H4 (cell line): ENCODE data around the gene NEK6. TPM values are rescaled to one million over a fixed set of nuclear protein-coding genes. Genes with fewer than 3 reads are reported as not detected.
"Not testable (repeated sequence)": the region's sequence is repeated elsewhere in the genome, so short reads cannot be mapped to it uniquely, and the experiment has no call there.

ENCODE experiments used
- DNase-seq: peaks from one replicate; pipeline ENCODE4 v3.0.0-alpha.2; 2015; ENCODE audit warnings: low spot score
- total RNA-seq: library from RNA; depleted of rRNA; stranded (reverse); fragments of >200 nt; shearing (Covaris generic); gene quantifications from 2 replicates; pipeline ENCODE4 v1.2.3, GENCODE V29; 2014

The NEK6 gene
- total RNA-seq, 1 experiment from 2014 or later: 43.7 TPM

GRCh38 chr9:124228516-124228915 is 29.2 kb upstream of the NEK6 start:
- DNase-seq: no peak

DNA sequence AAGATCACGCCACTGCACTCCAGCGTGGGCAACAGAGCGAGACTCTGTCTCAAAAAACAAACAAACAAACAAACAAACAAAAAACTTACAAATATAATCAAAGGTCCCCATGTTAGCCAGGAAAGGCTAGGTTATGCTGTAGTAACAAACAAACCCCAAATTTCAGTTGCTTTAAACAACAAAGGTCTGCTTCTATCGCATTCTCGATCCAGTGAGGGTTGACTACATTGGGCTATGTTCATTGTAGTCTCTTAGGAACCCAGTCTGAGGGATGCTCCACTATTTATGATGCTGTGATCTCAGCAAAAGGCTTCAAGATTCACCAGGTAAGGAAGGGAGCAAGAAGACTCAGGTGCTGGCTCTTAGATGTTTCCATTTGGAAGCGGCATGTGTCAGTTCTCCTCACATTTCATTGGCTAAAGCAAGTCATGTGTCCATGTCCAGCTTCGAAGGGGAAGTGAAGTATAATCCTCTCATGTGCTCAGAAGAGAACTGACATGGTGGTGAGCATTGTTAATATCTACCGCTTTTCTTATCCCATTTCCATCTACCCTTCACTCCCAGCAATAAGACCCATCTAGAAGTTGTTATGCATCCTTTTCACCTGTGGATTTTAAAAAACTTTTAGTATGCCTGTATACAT is 26.5 kb upstream of the NEK6 start:
- no peak for DNase-seq

DNA sequence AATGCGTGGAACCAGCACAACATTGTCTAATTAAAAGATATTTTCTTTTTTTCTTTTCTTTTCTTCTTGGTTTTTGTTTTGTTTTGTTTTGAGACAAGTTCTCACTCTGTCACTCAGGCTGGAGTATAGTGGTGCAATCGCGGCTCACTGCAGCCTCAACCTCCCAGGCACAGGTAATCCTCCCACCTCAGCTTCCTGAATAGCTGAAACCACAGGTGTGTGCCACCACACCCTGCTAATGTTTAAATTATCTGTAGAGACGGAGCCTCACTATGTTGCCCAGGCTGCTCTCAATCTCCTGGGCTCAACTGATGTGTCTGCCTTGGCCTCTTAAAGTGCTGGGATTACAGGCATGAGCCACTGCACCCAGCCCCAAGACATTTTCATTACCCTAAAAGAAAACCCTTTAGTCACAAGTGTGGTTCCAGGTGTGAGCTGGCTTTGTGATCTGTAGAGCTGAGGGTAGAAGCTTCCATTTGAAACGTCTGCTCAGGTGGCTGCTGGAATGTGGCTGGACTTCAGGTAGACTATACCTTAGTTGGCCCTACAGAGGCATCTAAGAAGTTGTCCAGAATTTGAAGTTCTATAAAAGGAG is 19.1 kb upstream of the NEK6 start:
- no peak for DNase-seq

- no peak for DNase-seq
These were observed 18.3 kb upstream of the NEK6 start for GRCh38 chr9:124239249-124240073.

DNA sequence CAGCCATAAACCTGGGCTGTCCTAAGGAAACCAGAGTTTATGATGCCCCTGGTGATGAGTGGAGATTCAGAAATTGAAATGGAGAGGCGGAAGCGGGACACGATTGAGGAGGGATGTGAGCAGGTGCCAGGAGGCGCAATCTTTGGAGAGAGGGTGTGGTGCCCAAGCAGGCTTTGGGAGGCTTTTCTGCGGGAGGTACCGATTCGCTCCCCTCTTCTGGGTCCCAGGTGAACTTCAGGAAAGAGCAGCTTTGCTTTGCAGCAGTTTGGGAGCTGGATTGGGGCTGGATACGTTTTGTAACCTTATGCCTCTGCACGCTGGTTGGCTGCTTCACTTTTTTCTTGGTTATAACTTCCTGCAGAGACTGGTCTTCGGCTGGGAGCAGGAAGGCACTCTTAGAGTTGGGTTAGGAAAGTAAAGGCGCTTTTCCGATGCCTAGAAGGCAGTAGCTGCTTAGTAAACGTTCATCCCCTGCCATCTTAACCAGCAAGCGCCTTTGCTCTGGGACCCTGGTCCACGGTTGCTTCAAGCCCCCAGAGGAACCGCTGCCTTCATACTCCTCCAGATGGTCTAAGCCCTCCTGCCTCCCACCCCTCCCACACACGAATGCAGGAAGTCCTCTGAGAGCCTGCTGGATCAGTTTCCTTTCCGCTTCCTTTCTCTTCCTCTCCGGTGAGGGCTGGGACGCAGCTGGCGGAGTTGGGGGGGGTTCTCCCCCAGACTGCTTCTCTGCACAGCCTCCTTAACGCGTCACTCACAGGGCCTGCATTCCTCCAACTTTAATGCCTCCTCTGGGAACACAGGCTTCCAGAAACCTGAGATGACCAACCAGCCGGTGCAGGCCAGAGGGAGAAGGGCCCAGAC is 15.2 kb upstream of the NEK6 start:
- DNase-seq: no peak

- DNase-seq: not testable (repeated sequence)
These were observed 10.4 kb upstream of the NEK6 start for GRCh38 chr9:124247393-124247792.

- no peak for DNase-seq
These were observed 9.7 kb upstream of the NEK6 start for GRCh38 chr9:124248066-124248465.

DNA sequence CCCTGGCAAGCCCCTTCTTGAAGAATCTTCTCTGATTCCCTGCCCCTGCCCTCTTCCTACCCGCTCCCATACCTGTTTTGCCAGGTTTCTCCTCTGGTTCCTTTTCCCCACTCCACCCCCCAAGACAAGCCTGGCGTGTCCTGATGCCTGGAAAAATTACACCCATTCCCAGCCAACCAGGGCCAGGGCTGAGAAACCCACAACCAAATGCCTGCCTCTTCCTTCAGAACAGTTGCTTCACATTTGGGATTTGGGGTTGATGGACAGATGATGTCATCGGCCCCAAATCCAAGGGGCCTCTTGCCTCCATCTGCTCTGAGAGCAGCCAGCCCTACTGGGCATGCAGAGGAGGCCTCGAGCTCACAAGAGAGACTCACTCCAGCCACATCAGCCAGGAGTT is 8.8 kb upstream of the NEK6 start:
- no peak for DNase-seq

GRCh38 chr9:124251204-124251603 is 6.5 kb upstream of the NEK6 start:
- DNase-seq: no peak

DNA sequence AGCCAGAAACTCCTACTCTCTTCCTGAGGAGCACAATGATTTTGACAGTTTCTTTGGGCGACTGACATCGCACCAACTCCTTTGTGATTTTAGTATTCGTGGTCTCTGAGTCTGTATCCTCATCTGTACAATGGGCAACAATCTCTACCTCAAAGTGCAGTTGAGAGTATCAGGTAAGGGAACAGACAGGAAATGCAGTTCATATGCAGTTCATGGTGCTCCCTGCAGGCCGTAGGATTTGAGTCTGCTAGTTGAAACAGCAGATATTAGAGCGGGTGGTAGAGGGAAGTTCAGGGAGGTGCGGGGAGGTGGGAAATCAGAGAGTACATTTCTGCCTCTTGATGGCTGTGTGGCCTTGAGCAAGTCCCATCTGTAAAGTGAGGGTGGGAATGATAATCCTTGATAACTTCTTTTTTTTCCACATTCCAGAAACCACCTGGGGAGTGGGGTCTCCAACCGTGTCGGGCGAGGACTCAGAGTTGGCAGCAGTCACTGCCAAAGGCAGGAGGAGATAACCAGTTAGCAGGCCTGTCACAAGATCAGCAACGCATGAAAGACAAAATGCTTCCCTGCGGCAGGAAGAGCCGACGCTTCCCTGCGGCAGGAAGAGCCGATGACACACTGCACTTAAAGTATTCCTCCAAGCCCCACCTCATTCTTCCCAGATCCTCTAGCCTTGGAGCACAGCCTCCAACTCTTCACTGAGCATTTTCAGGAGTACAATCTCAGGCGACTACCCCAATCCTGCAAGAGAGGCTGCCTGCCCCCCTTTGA is 6.0 kb upstream of the NEK6 start:
- peak; percentile 44 for DNase-seq

DNA sequence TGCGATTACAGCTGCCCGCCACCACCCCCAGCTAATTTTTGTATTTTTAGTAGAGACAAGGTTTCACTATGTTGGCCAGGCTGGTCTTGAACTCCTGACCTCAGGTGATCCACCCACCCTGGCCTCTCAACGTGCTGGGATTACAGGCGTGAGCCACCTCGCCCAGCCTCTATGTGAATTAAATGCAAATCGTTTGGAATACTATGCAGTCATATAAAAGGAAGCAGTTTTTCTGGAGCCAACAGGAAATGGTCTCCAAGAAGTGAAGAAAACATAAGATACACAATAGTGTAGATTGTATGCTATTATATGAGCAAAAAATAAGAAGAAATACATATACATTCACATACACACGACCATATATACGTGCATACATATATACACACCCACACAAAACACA is 4.9 kb upstream of the NEK6 start:
- DNase-seq: not testable (repeated sequence)

GRCh38 chr9:124254261-124254682 is 3.5 kb upstream of the NEK6 start:
- DNase-seq: no peak

GRCh38 chr9:124255222-124255621 is 2.5 kb upstream of the NEK6 start:
- DNase-seq: no peak

- peak; percentile 69 for DNase-seq
These were observed 1.2 kb upstream of the NEK6 start for GRCh38 chr9:124256517-124257069.

DNA sequence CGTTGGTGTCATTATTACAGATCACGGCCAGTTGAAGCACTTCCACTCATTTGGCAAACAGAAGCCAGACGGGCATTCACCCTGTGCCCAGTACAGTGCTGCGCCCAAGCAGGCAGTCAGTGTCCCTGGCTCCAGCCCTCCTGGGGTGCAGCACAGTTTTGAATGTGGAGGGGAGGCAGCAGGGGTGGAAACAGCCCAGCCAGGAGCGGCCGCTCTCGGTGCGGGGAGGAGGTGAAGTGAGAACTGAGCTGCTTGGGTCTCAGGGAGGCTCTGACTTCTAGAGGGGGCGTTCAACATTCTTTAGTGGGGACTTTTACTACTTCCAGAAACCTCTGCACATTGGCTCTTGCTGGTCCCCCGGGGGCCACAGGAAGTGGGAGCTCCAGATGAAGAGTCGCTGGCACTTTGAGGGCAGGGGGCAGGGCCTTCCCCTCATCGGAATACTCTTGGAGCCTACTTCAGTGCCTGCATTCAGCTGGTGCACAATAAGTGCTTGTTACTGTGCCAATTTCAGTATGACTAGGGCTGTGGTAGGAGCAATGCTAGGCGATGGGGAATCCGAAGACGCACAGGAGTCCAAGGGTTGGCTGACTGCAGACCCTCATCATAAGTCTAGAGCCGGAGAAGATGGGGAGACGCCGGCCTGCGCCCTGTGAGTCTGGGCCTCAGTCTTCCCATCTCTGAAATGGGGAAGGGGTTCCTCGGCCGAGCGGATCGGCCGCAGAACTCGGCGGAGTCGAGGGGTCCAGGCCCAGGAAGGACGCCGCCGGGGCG is 492 bp upstream of the NEK6 start:
- no peak for DNase-seq

GRCh38 chr9:124258607-124259157 is 933 bp downstream of the NEK6 start:
- DNase-seq: no peak

DNA sequence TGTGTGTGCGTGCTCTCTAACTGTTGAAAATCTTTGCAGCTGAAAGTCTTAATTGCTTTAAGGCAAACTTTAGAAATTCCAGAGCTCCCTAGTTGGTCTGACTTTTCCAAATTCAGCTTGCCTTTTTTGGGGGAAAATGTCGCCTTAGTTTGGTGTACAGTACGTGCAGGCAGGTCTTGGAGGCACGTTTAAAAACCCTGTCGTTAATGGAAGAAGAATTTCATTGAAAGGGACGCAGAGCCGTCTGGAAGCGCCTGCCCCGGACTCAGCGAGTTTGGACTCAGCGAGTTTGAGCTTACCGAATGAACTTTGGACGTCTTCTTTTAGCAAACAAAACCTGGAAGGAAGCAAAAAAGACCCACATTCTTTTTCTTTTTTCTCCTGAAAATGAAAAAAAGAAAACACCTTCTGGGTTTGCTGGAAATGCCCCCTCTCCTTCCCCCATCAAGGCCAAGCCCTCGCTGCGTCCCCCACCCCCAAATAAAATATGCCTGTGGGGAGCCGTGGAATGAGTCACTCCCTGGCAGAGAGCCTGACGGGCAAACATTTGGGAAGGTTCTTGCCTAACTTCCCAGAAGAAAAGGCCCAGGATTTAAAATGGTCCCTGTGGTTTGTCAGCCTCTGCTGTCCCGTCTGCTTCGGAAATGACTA is 1.5 kb downstream of the NEK6 start:
- peak; percentile 85 for DNase-seq

DNA sequence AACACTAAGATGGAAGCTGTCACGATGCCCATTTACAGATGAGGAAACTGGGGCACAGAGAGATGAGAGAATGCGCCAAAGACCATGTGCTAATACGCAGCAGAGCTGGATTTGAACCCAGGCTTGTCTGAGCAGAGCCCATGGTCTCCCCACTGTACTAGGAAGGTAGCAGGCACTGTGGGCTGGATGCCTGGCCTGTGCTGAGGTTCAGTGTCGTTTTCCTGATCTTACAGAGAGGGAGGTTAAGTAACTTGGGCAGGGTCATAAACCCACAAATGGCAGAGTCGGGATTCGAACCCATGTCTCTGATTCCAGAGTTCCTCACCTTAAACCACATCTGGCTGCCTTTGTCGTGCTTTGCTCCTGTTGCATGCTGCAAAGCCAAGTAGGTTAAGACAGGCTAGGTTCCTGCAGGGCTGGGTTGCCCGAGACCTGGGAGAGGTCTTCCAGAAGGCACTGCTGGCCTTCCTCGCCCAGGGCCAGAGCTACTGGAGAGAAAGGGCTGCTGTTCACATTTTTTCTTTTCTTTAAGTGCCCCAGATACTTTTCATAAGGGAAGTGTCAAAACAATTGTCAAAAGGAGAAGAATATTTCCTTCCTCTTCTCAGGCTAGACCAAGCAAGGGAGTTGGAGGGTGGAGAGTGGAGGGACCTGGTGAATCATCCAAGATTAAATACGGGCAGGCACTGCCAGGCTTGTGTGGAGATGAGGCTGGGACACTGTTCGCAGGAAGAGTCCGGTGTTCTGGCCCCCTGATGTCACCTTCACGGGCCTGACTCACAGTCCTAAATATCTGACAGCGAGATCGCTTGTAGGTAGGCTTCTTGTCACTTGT is 3.2 kb downstream of the NEK6 start:
- DNase-seq: peak; percentile 68
